Nucleus accumbens (tissue), 56 donors: Measurements from ENCODE around the gene PPP1R12A.

Source experiments
- DNase-seq, 56 donors: peaks; one replicate each; lab custom pipeline; 2025; lab: John Stamatoyannopoulos, UW

PPP1R12A gene

GRCh38 chr12:79776111-79776510, 158.8 kb downstream of the PPP1R12A start:
- peak in 1 of 56 donors; percentile 11 for DNase-seq

- no peak for DNase-seq
Observed at GRCh38 chr12:79775355-79776027, 159.4 kb downstream of the PPP1R12A start.

DNA sequence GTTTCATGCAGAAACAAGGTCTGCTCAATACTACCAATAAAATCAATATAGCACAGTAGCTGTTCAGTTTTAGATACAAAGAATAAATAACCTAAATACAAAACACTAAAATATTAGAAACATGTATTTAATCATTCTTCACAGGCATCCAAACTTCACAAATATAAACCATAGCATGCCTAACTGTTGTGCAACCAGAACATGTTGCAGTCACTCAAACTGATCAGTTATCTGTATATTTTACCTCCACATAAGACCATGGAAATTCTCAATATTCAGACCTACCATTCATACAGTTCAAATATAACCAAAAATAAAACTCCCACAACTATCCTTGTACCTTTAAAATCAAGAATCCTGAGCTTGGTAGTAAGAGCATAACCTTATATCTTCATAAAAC, 161.0 kb downstream of the PPP1R12A start:
- no peak for DNase-seq

DNA sequence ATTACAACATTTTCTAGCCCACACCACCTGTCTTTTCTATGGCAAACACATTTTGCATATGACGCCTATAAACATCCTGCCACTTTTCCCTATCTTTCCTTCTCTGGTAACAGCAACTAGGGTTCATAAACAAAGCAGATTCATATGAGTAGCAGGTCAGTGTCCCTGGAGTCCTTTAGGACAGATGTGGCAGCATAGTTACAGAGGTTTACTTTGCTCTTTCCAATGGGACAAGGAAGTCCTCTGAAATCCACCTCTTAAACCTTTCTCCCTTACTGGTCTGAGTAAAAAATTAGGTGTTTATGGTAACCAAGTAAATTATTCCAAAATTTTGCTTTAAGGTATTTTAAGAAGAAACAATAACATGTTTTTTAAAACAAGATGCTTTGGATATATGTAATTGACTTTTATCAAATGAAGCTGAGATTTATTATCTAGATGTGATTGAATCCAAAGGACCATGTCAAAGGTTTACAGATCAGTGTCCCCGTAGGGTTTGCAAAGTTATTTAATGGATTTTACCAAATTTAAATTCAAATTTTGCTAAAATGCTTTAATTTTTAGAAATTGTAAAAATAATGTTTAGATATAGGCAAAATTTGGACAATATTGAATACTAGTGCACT, 164.9 kb downstream of the PPP1R12A start:
- DNase-seq, result no peak

GRCh38 chr12:79769189-79769859, 165.6 kb downstream of the PPP1R12A start:
- DNase-seq, result no peak

DNA sequence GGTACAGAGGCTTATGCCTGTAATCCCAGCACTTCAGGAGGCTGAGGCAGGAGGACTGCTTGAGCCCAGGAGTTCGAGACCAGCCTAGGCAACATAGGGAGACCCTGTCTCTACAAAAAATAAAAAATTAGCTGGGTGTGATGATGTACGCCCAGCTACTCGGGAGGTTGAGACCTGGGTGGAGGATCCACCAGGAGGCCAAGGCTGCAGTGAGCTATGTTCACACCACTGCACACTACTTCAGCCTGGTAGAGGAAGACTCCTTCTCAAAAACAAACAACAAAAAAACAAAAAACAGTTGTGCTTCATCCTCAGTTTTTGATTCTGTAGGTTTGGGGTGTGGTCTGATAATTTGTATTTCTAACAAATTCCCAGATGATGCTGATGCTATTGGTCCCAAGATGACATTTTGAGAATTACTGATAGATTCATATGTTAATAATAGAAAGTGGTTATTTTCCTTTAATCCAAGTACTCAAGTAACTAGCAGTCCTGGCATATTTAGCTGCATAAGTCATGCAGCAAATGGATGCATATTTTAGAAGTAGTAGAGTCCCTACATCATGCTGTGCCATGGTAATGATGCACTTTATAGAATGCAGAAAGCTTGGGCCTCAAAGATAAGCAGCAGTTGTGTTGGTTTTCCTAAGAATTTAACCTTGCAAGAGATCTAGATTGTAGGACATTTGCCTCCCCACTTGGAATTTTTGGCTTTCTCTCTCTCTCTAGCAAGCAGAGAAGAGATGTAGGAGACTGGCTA, 168.0 kb downstream of the PPP1R12A start:
- DNase-seq, result no peak

DNA sequence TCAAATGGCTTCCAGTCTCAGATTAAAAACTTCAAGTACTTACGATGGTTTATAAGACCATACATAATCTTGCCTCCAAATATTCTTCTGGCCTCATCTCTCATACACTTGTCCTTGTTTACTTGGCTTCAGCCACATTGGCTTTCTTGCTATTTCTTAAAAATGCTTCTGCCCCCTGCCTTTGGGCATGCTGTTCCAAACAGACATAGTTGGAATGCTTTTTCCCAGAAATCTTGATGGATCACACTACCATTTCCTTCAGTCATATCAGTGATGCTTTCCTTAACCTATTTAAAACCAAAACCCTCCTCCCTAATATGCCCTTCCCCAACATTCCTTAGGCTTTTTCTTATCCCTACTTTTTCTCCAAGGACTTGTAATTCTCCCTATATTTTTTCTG, 169.7 kb downstream of the PPP1R12A start:
- DNase-seq, result no peak

- no peak for DNase-seq
Observed at GRCh38 chr12:79764641-79765040, 170.3 kb downstream of the PPP1R12A start.

GRCh38 chr12:79763766-79764452, 171.0 kb downstream of the PPP1R12A start:
- no peak for DNase-seq

DNA sequence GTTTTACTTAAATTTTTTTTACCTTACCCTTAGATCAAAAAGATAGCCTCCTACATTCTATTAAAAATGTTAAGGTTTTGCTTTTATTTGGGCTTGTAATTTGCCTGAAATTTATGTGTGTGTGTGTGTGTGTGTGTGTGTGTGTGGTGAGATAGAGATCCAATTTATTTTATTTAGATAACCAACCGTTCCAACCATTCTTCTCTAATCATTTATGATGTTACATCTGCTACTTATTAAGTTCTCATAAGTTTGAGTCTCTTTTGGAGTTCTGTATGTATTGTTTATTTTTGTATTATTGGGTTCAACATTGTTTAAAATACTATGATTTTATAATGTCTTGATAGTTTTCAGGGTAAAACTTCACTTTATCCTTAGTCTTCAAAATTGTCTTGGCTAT, 173.6 kb downstream of the PPP1R12A start:
- DNase-seq, result no peak

DNA sequence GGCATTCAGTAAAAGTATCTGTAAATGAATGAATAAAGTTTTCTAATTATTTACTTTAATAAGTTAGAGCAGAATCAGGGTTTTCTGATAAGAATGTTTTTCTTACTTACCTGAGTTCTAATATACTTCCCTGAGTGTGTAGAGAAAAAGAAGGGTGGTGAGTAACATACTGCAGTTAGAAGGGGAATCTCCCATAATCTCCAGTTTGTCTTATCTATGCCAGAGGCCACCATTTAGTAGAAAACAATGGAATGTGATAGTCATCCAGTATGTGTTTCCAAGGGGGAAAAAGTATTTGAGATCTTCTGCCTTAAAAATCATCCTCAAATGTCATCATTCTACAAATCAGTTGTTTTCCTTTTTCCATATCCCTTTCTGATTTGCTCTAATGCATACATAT, 187.6 kb downstream of the PPP1R12A start:
- DNase-seq, result no peak

DNA sequence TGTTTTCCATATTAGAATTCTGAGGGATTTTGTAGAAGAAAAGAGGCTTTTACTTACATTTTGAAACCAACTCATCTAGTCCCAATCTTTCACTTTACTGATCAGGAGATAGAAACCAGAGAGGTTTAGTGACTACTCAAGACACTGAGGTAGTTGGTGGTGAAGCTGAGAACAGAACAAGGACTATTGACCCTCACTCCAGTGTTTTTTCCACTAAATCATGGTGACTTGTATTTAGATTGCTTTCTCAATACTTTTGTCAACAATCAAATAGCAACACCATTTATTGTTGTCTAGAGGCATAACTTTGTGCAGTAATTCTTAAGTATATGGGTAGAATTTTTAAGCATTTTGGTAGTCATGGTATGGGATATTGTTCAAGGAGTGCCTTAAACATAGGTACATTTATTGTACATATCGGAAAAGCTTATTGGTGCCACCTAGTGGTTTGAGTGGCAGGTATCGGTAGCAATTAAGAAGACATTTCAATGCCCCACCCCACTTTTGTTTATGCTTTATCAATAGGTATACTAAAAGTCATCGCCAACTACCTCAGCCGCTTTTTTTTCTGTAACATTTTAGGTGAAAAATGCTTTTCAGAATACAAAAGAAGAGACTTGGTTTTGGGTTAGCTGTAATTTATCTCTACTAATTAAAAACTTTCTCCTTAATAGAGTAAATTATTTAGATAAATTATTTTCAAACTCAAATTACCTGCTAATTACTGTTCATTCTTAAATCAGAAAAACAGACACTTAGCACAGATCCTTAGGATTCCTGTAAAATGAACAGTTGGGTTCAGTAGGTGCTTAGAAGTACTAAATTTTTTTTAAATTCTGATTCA, 196.8 kb downstream of the PPP1R12A start:
- DNase-seq, result peak in 2 of 56 donors; percentile 1 to 11

GRCh38 chr12:79732638-79733037, 202.3 kb downstream of the PPP1R12A start:
- DNase-seq, result no peak

DNA sequence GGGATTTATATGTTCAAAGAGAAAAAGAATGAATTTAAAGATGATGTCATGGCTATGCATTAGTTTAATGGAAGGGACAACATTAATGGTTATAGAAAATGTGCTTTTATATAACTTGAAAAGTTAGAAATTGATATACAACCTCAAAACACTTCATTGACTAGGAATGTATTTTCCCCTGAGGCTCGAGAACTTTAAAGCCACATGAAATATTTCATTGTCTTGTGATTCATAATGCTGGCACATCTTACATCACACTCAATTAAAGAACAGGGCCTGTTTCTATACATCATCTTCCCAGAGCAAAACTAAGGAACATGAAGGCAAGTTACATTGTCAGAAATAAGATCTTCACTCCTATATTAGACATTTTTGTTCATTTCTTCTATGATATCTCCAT, 208.9 kb downstream of the PPP1R12A start:
- DNase-seq, result no peak
